OCI-LY3 (cell line): Measurements from ENCODE around the gene MAGEA9B.

ENCODE experiments used
- H2AFZ ChIP-seq: fragments of 200-600, 300-600 bp; shearing (Covaris generic); 2 replicates; pipeline ENCODE4 v1.6.0; 2014; ENCODE audit warnings: antibody characterized with exemption, low read depth, low read length
- H3K27ac ChIP-seq: fragments of 200-600, 300-600 bp; sonication (generic); 2 replicates; pipeline ENCODE4 v1.5.1; 2014; ENCODE audit warnings: mild to moderate bottlenecking, low read length, moderate library complexity, mixed read lengths
- H3K27me3 ChIP-seq: fragments of 200-600, 300-600 bp; sonication (generic); 2 replicates; pipeline ENCODE4 v1.6.1; 2014; ENCODE audit warnings: low read depth, low read length, mixed read lengths
- H3K36me3 ChIP-seq: fragments of 200-600, 300-600 bp; sonication (generic); replicated peaks from 2 replicates; pipeline ENCODE3; 2014; ENCODE audit warnings: low read depth, low read length, mixed read lengths
- H3K4me1 ChIP-seq: fragments of 300-600, 200-600 bp; sonication (generic); 2 replicates; pipeline ENCODE4 v1.6.1; 2014; ENCODE audit warnings: low read length, mixed read lengths
- H3K4me2 ChIP-seq: fragments of 200-600, 300-600 bp; sonication (generic); 2 replicates; pipeline ENCODE4 v1.6.1; 2014; ENCODE audit warnings: low read length, mixed read lengths
- H3K4me3 ChIP-seq: fragments of 300-600, 200-600 bp; sonication (generic); 2 replicates; pipeline ENCODE4 v1.5.1; 2014; ENCODE audit warnings: antibody characterized with exemption, mild to moderate bottlenecking, low read length, moderate library complexity
- H3K79me2 ChIP-seq: fragments of 300-600, 200-600 bp; shearing (Covaris generic); 2 replicates; pipeline ENCODE4 v1.6.1; 2014; ENCODE audit warnings: mild to moderate bottlenecking, low read length, mixed read lengths
- H3K9ac ChIP-seq: fragments of 300-600, 200-600 bp; shearing (Covaris generic); 2 replicates; pipeline ENCODE4 v1.6.0; 2014; ENCODE audit warnings: mild to moderate bottlenecking, low read length, moderate library complexity
- H3K9me3 ChIP-seq: fragments of 200-600, 300-600 bp; shearing (Covaris generic); 2 replicates; pipeline ENCODE4 v1.6.1; 2014; ENCODE audit warnings: low read length, mixed read lengths; ENCODE audit not compliant: insufficient read depth
- H4K20me1 ChIP-seq: fragments of 200-600, 300-600 bp; sonication (generic); 2 replicates; pipeline ENCODE4 v1.6.1; 2016; ENCODE audit warnings: low read length, mixed read lengths; ENCODE audit not compliant: insufficient read depth
- EZH2phosphoT487 ChIP-seq: fragments of 200-600 bp; shearing (Covaris generic); IDR thresholded peaks from 2 replicates; pipeline ENCODE4 v1.6.1; 2018; ENCODE audit warnings: antibody characterized with exemption, mixed run types, low read depth
- TF ChIP-seq, protein P1 (sequence below): fragments of 200-600, 300-600 bp; sonication (generic); IDR thresholded peaks from 2 replicates; pipeline ENCODE4 v1.5.1; 2014; ENCODE audit warnings: antibody characterized with exemption, low read length, low read depth

The MAGEA9B gene

DNA sequence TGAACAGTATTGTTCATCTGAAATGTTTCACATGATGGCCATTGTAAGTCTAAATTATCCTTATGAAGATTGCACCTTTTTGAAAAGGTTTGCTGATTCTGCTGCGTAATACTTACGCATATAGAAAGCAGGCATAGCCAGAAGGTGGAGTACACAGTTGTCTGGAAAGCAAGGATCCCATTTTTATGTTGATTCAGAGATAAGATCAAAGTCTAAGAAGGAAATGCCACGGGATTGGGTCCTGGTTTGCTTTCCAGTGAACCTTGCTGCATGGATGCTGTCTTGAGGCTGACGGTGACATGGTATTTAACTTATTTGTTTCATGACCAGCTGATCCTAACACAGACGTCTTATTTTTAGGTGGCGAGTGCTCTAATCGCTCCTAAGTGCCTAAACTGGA is 15.5 kb downstream of the MAGEA9B start:
- TF ChIP-seq, protein P1, sequence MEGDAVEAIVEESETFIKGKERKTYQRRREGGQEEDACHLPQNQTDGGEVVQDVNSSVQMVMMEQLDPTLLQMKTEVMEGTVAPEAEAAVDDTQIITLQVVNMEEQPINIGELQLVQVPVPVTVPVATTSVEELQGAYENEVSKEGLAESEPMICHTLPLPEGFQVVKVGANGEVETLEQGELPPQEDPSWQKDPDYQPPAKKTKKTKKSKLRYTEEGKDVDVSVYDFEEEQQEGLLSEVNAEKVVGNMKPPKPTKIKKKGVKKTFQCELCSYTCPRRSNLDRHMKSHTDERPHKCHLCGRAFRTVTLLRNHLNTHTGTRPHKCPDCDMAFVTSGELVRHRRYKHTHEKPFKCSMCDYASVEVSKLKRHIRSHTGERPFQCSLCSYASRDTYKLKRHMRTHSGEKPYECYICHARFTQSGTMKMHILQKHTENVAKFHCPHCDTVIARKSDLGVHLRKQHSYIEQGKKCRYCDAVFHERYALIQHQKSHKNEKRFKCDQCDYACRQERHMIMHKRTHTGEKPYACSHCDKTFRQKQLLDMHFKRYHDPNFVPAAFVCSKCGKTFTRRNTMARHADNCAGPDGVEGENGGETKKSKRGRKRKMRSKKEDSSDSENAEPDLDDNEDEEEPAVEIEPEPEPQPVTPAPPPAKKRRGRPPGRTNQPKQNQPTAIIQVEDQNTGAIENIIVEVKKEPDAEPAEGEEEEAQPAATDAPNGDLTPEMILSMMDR, result no peak
- no peak for TF ChIP-seq EZH2phosphoT487

DNA sequence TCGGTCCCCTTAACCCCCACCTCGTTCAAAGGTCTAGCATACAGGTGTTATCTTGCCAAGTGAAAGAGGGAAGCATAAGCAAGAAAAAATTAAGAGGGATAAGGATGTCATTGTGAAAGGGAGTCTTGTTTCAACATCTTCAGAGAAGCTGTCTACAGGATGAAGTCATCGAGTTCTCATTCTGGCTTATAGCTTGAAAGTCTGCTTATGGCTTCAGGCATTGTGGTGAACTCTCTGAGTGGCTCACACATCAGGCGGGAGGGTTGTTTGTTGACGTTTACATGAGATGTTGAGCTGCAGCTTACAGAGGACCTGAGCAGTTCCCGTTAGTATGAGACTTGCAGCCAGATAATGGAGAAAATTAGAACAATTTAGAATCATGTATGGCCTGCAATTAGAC is 16.6 kb downstream of the MAGEA9B start:
- TF ChIP-seq, protein P1, result no peak
- TF ChIP-seq EZH2phosphoT487, result no peak
- Histone ChIP-seq H3K36me3 (no peaks in the 10 kb centered on the region), H2AFZ (no peak overlapping the region), H3K4me1 (peaks cover 8% of the 10 kb centered on the region), H3K4me2 (no peak overlapping the region), H3K9ac (no peak overlapping the region), H3K27me3 (no peaks in the 10 kb centered on the region), H3K79me2 (no peaks in the 10 kb centered on the region), H3K9me3 (no peaks in the 10 kb centered on the region), H3K4me3 (no peak overlapping the region), H4K20me1 (no peaks in the 10 kb centered on the region), H3K27ac (no peak overlapping the region)

More for the DNA sequence above, 15.5 kb downstream of the MAGEA9B start:
- Histone ChIP-seq H3K4me2 (no peak overlapping the region), H3K36me3 (no peaks in the 10 kb centered on the region), H3K4me3 (no peak overlapping the region), H3K9ac (no peak overlapping the region), H3K4me1 (peaks cover 8% of the 10 kb centered on the region), H3K27ac (no peak overlapping the region), H3K9me3 (no peaks in the 10 kb centered on the region), H4K20me1 (no peaks in the 10 kb centered on the region), H3K79me2 (no peaks in the 10 kb centered on the region), H3K27me3 (no peaks in the 10 kb centered on the region), H2AFZ (no peak overlapping the region)

DNA sequence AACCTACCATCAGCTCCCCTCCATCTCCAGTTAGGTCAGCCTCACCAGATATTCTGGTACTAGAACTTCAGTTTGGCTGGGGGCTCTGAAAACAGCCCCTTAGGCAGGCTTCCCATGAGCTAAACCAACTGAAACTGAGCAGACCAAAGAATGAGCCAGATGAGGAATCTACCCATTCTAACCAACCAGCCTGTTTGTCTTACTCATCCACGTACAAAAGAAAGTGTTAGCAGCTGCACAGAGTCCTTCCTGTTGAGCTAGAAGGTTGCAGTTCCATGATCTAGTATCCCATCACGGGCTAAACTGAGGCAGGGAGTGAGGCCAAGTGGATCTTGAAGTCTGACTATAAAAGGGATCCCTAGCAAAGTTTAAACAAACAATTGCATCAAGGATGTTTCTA is 17.5 kb downstream of the MAGEA9B start:
- TF ChIP-seq EZH2phosphoT487, result no peak
- TF ChIP-seq, protein P1, result no peak
- Histone ChIP-seq H3K4me1 (peaks cover 8% of the 10 kb centered on the region), H3K4me3 (no peak overlapping the region), H3K36me3 (no peaks in the 10 kb centered on the region), H3K27ac (no peak overlapping the region), H3K9me3 (no peaks in the 10 kb centered on the region), H4K20me1 (no peaks in the 10 kb centered on the region), H3K27me3 (no peaks in the 10 kb centered on the region), H3K9ac (no peak overlapping the region), H3K79me2 (no peaks in the 10 kb centered on the region), H3K4me2 (no peak overlapping the region), H2AFZ (no peak overlapping the region)

DNA sequence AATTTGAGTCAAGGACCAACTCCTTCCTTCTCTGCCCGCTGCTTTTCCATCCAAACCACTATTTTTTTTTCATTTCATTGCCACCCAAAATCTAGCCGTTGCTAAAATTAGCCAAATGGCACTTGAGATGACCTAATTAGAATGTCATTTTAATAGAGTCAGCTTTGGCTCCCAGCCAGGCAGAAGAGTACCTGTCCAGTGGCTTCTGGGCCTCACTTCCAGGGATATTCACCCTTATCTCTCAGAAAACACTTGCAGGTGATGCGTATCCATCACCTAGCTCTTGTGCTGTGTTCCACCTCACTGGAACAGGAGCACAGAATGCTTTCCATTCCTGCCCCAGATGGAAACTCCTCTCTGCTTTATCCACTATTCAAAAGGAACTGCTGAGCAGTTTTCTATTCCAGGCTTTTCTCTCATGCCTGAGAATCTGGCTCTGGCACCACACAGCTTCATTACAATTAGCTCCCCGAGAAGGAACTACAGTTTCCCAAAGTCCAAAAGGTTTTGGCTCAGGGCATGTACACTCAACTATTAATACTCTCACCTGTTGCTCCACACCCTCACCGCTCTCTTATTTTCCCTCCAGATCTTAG is 18.5 kb downstream of the MAGEA9B start:
- Histone ChIP-seq H2AFZ (no peak overlapping the region), H3K4me1 (peaks cover 8% of the 10 kb centered on the region), H3K36me3 (no peaks in the 10 kb centered on the region), H3K27me3 (no peaks in the 10 kb centered on the region), H3K9me3 (no peaks in the 10 kb centered on the region), H3K4me2 (no peak overlapping the region), H3K9ac (no peak overlapping the region), H4K20me1 (no peaks in the 10 kb centered on the region), H3K27ac (no peak overlapping the region), H3K79me2 (no peaks in the 10 kb centered on the region), H3K4me3 (no peak overlapping the region)
- TF ChIP-seq EZH2phosphoT487, result no peak
- TF ChIP-seq, protein P1, result no peak
